OCI-LY1 (cell line): ENCODE data around the gene HS3ST3B1.

Experiments used
- H2AFZ ChIP-seq: fragments of 200-600 bp; sonication (generic), shearing (Covaris generic); 2 replicates; pipeline ENCODE4 v1.6.0; 2014; ENCODE audit warnings: antibody characterized with exemption, mild to moderate bottlenecking, low read length
- H3F3A ChIP-seq: fragments of 200-600 bp; sonication (generic), shearing (Covaris generic); 2 replicates; pipeline ENCODE4 v1.6.0; 2014; ENCODE audit warnings: mild to moderate bottlenecking, antibody characterized with exemption, low read length, moderate library complexity; ENCODE audit not compliant: insufficient read depth
- H3K27ac ChIP-seq: fragments of 200-600 bp; sonication (generic); 2 replicates; pipeline ENCODE4 v1.5.1; 2014; ENCODE audit warnings: low read length, mixed run types, mild to moderate bottlenecking, low read depth; ENCODE audit not compliant: poor library complexity, severe bottlenecking
- H3K27me3 ChIP-seq: fragments of 200-600 bp; sonication (generic); 2 replicates; pipeline ENCODE4 v1.6.0; 2014; ENCODE audit warnings: antibody characterized with exemption, mild to moderate bottlenecking, low read length, moderate library complexity; ENCODE audit not compliant: insufficient read depth
- H3K36me3 ChIP-seq: fragments of 200-600 bp; sonication (generic); 2 replicates; pipeline ENCODE4 v1.6.1; 2014; ENCODE audit warnings: mild to moderate bottlenecking, antibody characterized with exemption, low read length, moderate library complexity, mixed read lengths; ENCODE audit not compliant: insufficient read depth
- H3K4me1 ChIP-seq: fragments of 200-600 bp; sonication (generic); 2 replicates; pipeline ENCODE4 v1.5.1; 2014; ENCODE audit warnings: mild to moderate bottlenecking, low read length, moderate library complexity; ENCODE audit not compliant: insufficient read depth, severe bottlenecking
- H3K4me2 ChIP-seq: fragments of 200-600 bp; sonication (generic), shearing (Covaris generic); 2 replicates; pipeline ENCODE4 v1.6.1; 2014; ENCODE audit warnings: low read length
- H3K4me3 ChIP-seq: fragments of 200-600 bp; sonication (generic); 2 replicates; pipeline ENCODE4 v1.5.1; 2014; ENCODE audit warnings: low read length, low read depth, mild to moderate bottlenecking, mixed read lengths; ENCODE audit not compliant: poor library complexity, severe bottlenecking
- H3K79me2 ChIP-seq: fragments of 200-600 bp; shearing (Covaris generic); 2 replicates; pipeline ENCODE4 v1.6.1; 2016; ENCODE audit warnings: mixed run types, low read length, mixed read lengths; ENCODE audit not compliant: insufficient read depth
- H3K9ac ChIP-seq: fragments of 200-600 bp; sonication (generic), shearing (Covaris generic); 2 replicates; pipeline ENCODE4 v1.6.1; 2014; ENCODE audit warnings: mild to moderate bottlenecking, low read length, mixed read lengths
- H3K9me2 ChIP-seq: fragments of 200-600 bp; sonication (generic), shearing (Covaris generic); 2 replicates; pipeline ENCODE4 v1.6.1; 2014; ENCODE audit warnings: low read depth, mild to moderate bottlenecking, low read length, mixed read lengths
- H3K9me3 ChIP-seq: fragments of 200-600 bp; shearing (Covaris generic); 2 replicates; pipeline ENCODE4 v1.6.1; 2014; ENCODE audit warnings: low read length, mixed read lengths
- H4K20me1 ChIP-seq: fragments of 200-600 bp; sonication (generic), shearing (Covaris generic); 2 replicates; pipeline ENCODE4 v1.6.0; 2016; ENCODE audit warnings: mild to moderate bottlenecking, low read length; ENCODE audit not compliant: insufficient read depth
- EZH2 ChIP-seq: fragments of 200-600 bp; sonication (generic), shearing (Covaris generic); IDR thresholded peaks from 2 replicates; pipeline ENCODE4 v1.8.0; 2017; ENCODE audit warnings: borderline replicate concordance, mixed run types, mild to moderate bottlenecking, antibody characterized with exemption, low read length, moderate library complexity, mixed read lengths
- TF ChIP-seq, protein P1 (sequence below): fragments of 200-600 bp; sonication (generic), shearing (Covaris generic); IDR thresholded peaks from 2 replicates; pipeline ENCODE4 v1.5.1; 2017; ENCODE audit warnings: mild to moderate bottlenecking, antibody characterized with exemption, low read length, moderate library complexity, mixed read lengths

The HS3ST3B1 gene

DNA sequence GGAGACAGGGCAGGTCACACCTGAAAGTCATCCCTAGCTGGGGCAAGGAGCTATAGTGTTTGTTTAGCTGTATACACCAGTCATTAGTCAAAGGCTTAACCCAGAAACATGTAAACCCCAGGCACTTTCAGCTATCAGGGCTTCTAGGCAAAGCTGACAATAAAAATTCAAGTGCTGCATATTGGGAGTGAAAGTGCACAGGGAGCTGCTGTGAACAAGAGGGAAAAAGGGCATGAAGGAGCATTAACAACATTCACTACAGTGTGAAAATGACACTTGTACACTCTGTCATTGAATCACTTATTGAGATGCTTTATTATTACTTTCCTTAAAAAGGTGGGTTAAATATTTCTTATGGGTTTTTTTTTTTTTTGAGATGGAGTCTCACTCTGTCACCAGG is 92.8 kb downstream of the HS3ST3B1 start:
- Histone ChIP-seq H3K9ac (no peak overlapping the region), H3K27me3 (no peaks in the 10 kb centered on the region), H3K9me2 (no peaks in the 10 kb centered on the region), H3K79me2 (no peaks in the 10 kb centered on the region), H3K4me3 (no peak overlapping the region), H3K36me3 (no peaks in the 10 kb centered on the region), H3K27ac (no peak overlapping the region), H3K9me3 (no peaks in the 10 kb centered on the region), H3K4me1 (no peaks in the 10 kb centered on the region), H2AFZ (no peak overlapping the region), H3F3A (no peaks in the 10 kb centered on the region), H4K20me1 (no peaks in the 10 kb centered on the region), H3K4me2 (no peak overlapping the region)
- TF ChIP-seq, protein P1, sequence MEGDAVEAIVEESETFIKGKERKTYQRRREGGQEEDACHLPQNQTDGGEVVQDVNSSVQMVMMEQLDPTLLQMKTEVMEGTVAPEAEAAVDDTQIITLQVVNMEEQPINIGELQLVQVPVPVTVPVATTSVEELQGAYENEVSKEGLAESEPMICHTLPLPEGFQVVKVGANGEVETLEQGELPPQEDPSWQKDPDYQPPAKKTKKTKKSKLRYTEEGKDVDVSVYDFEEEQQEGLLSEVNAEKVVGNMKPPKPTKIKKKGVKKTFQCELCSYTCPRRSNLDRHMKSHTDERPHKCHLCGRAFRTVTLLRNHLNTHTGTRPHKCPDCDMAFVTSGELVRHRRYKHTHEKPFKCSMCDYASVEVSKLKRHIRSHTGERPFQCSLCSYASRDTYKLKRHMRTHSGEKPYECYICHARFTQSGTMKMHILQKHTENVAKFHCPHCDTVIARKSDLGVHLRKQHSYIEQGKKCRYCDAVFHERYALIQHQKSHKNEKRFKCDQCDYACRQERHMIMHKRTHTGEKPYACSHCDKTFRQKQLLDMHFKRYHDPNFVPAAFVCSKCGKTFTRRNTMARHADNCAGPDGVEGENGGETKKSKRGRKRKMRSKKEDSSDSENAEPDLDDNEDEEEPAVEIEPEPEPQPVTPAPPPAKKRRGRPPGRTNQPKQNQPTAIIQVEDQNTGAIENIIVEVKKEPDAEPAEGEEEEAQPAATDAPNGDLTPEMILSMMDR = no peak
- TF ChIP-seq EZH2 = no peak

DNA sequence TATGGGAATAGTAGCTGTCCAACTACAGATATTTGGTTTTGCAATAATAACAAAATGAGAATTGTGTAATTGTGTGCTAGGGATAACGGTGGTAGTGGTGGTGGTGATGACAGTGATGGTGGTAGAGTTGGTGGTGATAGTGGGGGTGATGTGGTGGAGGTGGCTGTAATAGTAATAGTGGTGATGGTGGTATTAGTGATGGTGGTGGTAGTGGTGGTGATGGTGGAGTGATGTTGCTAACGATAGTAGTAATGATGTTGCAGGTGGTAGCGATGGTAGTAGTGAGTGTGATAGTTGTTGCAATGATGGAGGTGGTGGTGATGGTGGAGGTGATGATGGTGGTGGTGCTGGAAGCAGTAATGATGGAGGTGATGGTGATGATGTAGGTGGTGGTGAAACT is 94.4 kb downstream of the HS3ST3B1 start:
- Histone ChIP-seq H4K20me1 (no peaks in the 10 kb centered on the region), H3K4me3 (no peak overlapping the region), H3K79me2 (no peaks in the 10 kb centered on the region), H3K9me2 (no peaks in the 10 kb centered on the region), H3K27me3 (no peaks in the 10 kb centered on the region), H3K9ac (no peak overlapping the region), H3K36me3 (no peaks in the 10 kb centered on the region), H3F3A (no peaks in the 10 kb centered on the region), H3K27ac (no peak overlapping the region), H3K9me3 (no peaks in the 10 kb centered on the region), H2AFZ (no peak overlapping the region), H3K4me1 (no peaks in the 10 kb centered on the region), H3K4me2 (no peak overlapping the region)
- no peak for TF ChIP-seq EZH2
- TF ChIP-seq, protein P1 = no peak

DNA sequence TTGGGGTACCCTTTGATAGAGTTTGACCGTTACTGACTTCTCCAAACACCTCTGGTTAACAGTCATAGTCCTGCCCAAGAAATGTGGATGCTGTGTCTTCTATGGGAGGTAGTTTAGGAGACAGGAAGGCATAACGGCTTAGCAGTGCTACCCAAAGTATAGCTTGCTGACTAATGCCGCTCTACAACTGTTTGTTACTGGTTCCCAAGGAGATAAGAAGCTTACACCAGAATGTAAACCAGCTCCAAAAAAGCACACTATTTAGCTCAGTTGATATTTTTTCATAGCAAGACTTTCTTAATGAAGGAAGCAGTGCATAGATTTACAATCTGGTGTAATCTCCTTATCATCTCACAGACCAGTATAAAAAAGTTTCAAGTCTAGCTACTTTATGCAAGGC is 95.7 kb downstream of the HS3ST3B1 start:
- H3K9ac ChIP-seq = no peak overlapping the region

More for the DNA sequence above, 95.7 kb downstream of the HS3ST3B1 start:
- Histone ChIP-seq H3K9me3 (no peaks in the 10 kb centered on the region), H3K36me3 (no peaks in the 10 kb centered on the region), H3K4me1 (no peaks in the 10 kb centered on the region), H3K4me2 (no peak overlapping the region), H2AFZ (no peak overlapping the region), H3F3A (no peaks in the 10 kb centered on the region), H3K27me3 (no peaks in the 10 kb centered on the region), H3K9me2 (no peaks in the 10 kb centered on the region), H3K4me3 (no peak overlapping the region), H4K20me1 (no peaks in the 10 kb centered on the region), H3K27ac (no peak overlapping the region), H3K79me2 (no peaks in the 10 kb centered on the region)
- TF ChIP-seq EZH2 = no peak
- TF ChIP-seq, protein P1 = no peak
